Measurements from ENCODE around the gene TTLL10. TPM values are rescaled to one million over a fixed set of nuclear protein-coding genes. Genes with fewer than 3 reads are reported as not detected.

The TTLL10 gene
- total RNA-seq, 4 donors from 2014 or later = 0.17 TPM; not detected in 3

GRCh38 chr1:1132042-1132950 is 41.4 kb upstream of the TTLL10 start:
- Histone ChIP-seq H3K27ac (replicated peaks in 1 of 4) (peak overlapping the region in 3 of 4 donors; percentile 28 to 55 (median 51)), H3K4me3 (no peak overlapping the region), H3K4me1 (peaks cover 0 to 14% (median 6%) of the 10 kb centered on the region in 4 donors), H3K27me3 (peaks cover 0 to 43% (median 10%) of the 10 kb centered on the region in 4 donors), H3K36me3 (no peaks in the 10 kb centered on the region), H3K9me3 (no peaks in the 10 kb centered on the region)
- no peak for TF ChIP-seq POLR2A (IDR thresholded peaks at IDR 0.05; ENCODE audit: low read depth)
- TF ChIP-seq EP300 (IDR thresholded peaks at IDR 0.05) = no peak
- TF ChIP-seq POLR2AphosphoS5 (IDR thresholded peaks at IDR 0.05) = no peak
- TF ChIP-seq, protein P1, sequence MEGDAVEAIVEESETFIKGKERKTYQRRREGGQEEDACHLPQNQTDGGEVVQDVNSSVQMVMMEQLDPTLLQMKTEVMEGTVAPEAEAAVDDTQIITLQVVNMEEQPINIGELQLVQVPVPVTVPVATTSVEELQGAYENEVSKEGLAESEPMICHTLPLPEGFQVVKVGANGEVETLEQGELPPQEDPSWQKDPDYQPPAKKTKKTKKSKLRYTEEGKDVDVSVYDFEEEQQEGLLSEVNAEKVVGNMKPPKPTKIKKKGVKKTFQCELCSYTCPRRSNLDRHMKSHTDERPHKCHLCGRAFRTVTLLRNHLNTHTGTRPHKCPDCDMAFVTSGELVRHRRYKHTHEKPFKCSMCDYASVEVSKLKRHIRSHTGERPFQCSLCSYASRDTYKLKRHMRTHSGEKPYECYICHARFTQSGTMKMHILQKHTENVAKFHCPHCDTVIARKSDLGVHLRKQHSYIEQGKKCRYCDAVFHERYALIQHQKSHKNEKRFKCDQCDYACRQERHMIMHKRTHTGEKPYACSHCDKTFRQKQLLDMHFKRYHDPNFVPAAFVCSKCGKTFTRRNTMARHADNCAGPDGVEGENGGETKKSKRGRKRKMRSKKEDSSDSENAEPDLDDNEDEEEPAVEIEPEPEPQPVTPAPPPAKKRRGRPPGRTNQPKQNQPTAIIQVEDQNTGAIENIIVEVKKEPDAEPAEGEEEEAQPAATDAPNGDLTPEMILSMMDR (IDR thresholded peaks at IDR 0.05) = no peak
- intact Hi-C loops (cut with DNase I) = no loop called here
- DNase-seq (ENCODE audit: extremely low spot score) = no peak
- 88% methylated on average over 33 of the region's 48 CpGs for WGBS

DNA sequence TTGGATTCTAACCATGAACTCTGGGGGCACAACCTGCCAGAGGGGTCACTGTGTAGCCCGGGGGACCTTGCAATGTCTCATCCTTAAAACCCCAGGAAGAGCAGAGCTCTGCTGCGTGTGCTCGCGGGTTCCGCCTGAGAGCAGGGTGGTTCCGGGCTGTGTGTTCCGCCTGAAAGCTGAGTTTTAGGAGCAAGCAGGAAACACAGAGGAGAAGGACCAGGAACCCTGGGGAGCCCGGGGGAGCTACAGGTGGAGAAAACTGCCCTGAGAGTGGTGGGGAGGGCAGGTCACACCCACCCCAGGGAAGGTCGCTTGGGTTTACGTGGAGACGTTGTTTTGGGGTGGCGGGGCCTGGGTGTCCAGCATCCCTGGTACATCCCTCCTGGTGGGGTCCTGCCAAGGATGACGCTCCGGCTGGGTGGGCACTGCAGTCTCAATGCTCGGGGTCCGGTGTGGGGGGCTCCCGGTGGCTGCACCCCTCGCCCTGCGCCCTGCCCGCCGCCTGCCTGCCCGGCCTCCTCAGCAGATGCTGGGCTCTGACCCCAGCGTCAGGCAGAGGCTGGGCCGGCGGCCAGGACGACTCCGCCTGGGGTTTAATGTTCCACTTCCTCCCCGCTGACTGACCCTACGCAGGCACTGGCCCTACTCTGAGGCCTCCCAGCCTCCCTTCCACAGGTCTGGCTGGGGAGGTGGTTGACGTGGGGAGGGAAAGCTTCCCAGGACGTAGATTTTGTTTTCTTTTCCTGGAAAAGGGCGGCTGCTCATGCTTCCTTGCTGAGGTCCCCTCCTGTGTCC is 40.5 kb upstream of the TTLL10 start:
- Histone ChIP-seq H3K9me3 (no peaks in the 10 kb centered on the region), H3K4me1 (peaks cover 0 to 15% (median 7%) of the 10 kb centered on the region in 4 donors), H3K4me3 (no peak overlapping the region), H3K27ac (replicated peaks in 1 of 4) (peak overlapping the region in 3 of 4 donors; percentile 18 to 48 (median 28)), H3K27me3 (peaks cover 0 to 51% (median 13%) of the 10 kb centered on the region in 4 donors), H3K36me3 (no peaks in the 10 kb centered on the region)
- TF ChIP-seq POLR2A (IDR thresholded peaks at IDR 0.05; ENCODE audit: low read depth) = no peak
- TF ChIP-seq, protein P1 (IDR thresholded peaks at IDR 0.05) = no peak
- no peak for TF ChIP-seq EP300 (IDR thresholded peaks at IDR 0.05)
- TF ChIP-seq POLR2AphosphoS5 (IDR thresholded peaks at IDR 0.05) = no peak
- WGBS = 68% methylated on average over 20 of the region's 32 CpGs
- intact Hi-C loops (cut with DNase I) = no loop called here
- no peak for DNase-seq (ENCODE audit: extremely low spot score)

DNA sequence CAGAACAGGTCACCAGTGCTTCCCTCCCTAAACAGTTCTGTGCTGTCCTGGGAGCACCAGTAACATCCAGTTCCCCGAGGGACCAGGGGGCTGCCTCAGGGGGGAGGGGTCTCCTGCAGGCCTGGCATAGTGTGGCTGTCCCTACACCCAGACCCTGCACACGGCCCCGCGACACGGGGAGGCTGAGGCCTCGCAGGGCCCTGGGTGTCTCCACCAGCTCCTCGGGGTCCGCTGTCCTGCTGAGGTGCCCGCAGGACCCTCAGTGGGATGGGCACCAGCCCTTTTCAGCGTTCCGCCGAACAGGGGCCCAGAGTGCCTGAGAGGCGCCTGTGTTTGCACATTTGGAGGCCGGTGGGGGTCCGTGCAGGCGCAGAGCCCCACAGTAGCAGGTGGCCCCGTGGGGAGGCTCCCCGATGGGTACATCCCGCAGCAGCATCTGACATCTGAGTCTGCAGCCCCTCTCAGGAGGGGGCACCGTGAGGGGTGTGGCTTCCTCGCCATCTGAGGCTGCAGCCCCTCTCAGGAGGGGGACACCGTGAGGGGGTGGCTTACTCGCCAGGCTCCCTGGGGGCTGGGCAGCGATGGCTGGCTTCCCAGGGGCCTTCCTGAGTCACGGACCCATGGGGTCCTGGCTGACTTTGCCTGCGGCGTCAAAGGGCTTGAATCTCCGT is 39.2 kb upstream of the TTLL10 start:
- intact Hi-C loops (cut with DNase I) = no loop called here
- H3K27me3 ChIP-seq = peaks cover 0 to 58% (median 13%) of the 10 kb centered on the region in 4 donors
- no peaks in the 10 kb centered on the region for H3K9me3 ChIP-seq
- DNase-seq (ENCODE audit: extremely low spot score) = no peak
- peaks cover 0 to 15% (median 7%) of the 10 kb centered on the region in 4 donors for H3K4me1 ChIP-seq
- H3K4me3 ChIP-seq = no peak overlapping the region
- no peak overlapping the region for H3K27ac ChIP-seq (replicated peaks in 1 of 4)
- no peak for TF ChIP-seq POLR2AphosphoS5 (IDR thresholded peaks at IDR 0.05)
- TF ChIP-seq POLR2A (IDR thresholded peaks at IDR 0.05; ENCODE audit: low read depth) = no peak
- TF ChIP-seq EP300 (IDR thresholded peaks at IDR 0.05) = no peak
- TF ChIP-seq, protein P1 (IDR thresholded peaks at IDR 0.05) = no peak
- no peaks in the 10 kb centered on the region for H3K36me3 ChIP-seq
- WGBS = 94% methylated on average over 7 of the region's 28 CpGs

DNA sequence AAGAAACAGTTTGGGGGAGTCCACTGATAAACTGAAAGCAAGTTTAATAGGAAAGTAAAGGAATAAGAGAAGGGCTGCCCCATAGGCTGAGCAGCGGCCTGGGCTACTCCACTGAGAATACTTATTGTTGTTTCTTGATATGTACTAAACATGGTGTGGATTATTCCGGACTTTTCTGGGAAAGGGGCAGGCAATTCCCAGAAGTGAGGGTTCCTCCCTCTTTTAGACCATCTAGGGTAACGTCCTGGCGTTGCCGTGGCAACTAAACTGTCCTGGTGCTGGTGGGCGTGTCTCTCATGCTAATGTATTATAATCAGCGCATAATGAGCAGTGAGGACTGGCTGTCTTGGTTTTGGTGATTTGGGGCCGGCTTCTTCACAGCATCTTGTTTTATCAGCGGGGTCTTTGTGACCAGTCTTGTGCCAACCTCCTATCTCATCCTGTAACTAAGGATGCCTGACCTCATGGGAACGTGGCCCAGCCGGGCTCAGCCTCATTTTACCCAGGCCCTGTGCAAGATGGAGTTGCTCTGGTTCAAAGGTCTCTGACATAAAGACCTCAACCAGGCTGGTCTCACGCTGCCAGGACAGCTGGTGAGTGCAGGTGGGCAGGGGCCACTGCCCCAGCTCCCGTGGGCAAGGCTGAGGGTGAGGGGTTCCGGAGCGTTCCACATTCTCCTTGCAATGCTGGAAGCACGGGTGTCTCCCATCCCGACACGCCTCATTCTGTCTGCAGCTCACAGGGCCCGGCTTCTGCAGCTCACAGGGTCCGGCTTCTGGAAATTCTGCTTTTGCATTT is 38.1 kb upstream of the TTLL10 start:
- H3K4me3 ChIP-seq = no peak overlapping the region
- no peak for TF ChIP-seq POLR2AphosphoS5 (IDR thresholded peaks at IDR 0.05)
- TF ChIP-seq EP300 (IDR thresholded peaks at IDR 0.05) = no peak
- no peak for TF ChIP-seq POLR2A (IDR thresholded peaks at IDR 0.05; ENCODE audit: low read depth)
- TF ChIP-seq, protein P1 (IDR thresholded peaks at IDR 0.05) = no peak
- 80% methylated on average over 16 of the region's 20 CpGs for WGBS
- DNase-seq (ENCODE audit: extremely low spot score) = no peak
- H3K27me3 ChIP-seq = peaks cover 0 to 60% (median 13%) of the 10 kb centered on the region in 4 donors
- no peak overlapping the region for H3K27ac ChIP-seq (replicated peaks in 1 of 4)
- intact Hi-C loops (cut with DNase I) = no loop called here
- H3K36me3 ChIP-seq = no peaks in the 10 kb centered on the region
- no peaks in the 10 kb centered on the region for H3K9me3 ChIP-seq
- peaks cover 0 to 15% (median 7%) of the 10 kb centered on the region in 4 donors for H3K4me1 ChIP-seq
